BE2C (cell line): Measurements from ENCODE around the gene CD300LF. TPM values are rescaled to one million over a fixed set of nuclear protein-coding genes. Genes with fewer than 3 reads are reported as not detected.

Source experiments
- DNase-seq: peaks from one replicate; pipeline ENCODE4 v3.0.0-alpha.2; 2020
- H3K27me3 ChIP-seq: fragments of 250-450 bp; sonication (Bioruptor Pico); 2 replicates; pipeline ENCODE4 v1.5.1; 2020; ENCODE audit warnings: mild to moderate bottlenecking
- H3K36me3 ChIP-seq: fragments of 250-450 bp; sonication (Bioruptor Pico); 2 replicates; pipeline ENCODE4 v1.5.1; 2020; ENCODE audit warnings: mild to moderate bottlenecking
- H3K4me1 ChIP-seq: fragments of 250-450 bp; sonication (Bioruptor Pico); 2 replicates; pipeline ENCODE4 v1.5.1; 2020
- H3K4me3 ChIP-seq: 2 replicates; pipeline ENCODE4 v1.5.1; 2011; ENCODE audit warnings: low read depth, low read length
- H3K9me3 ChIP-seq: fragments of 250-450 bp; sonication (Bioruptor Pico); 2 replicates; pipeline ENCODE4 v1.5.1; 2020
- CTCF ChIP-seq: IDR thresholded peaks from 2 replicates; pipeline ENCODE4 v1.5.1; 2012; ENCODE audit warnings: mild to moderate bottlenecking, low read depth, low read length
- polyA plus RNA-seq: library from polyadenylated mRNA; unstranded; fragments of >200 nt; gene quantifications from one replicate; pipeline ENCODE4 v1.2.1, GENCODE V29; 2012; ENCODE audit warnings: low read depth, missing spikeins; ENCODE audit not compliant: insufficient read length, insufficient read depth

Gene CD300LF
- polyA plus RNA-seq = not detected

GRCh38 chr17:74712756-74713155 lies at the start of gene CD300LF:
TSS of gene CD300LF (minus strand) at chr17:74712923. CDS start at chr17:74712866, 57 bp downstream.
- H3K27me3 ChIP-seq = no peaks in the 10 kb centered on the region
- H3K4me1 ChIP-seq = no peaks in the 10 kb centered on the region
- no peaks in the 10 kb centered on the region for H3K9me3 ChIP-seq
- no peaks in the 10 kb centered on the region for H3K36me3 ChIP-seq
- no peak for TF ChIP-seq CTCF
- H3K4me3 ChIP-seq = no peak within 1 kb of the TSS
- DNase-seq = no peak

GRCh38 chr17:74761931-74762330 lies 49.2 kb upstream of the CD300LF start:
- H3K9me3 ChIP-seq = no peaks in the 10 kb centered on the region
- no peak for DNase-seq
- H3K27me3 ChIP-seq = no peaks in the 10 kb centered on the region
- no peak for TF ChIP-seq CTCF
- no peaks in the 10 kb centered on the region for H3K36me3 ChIP-seq
- H3K4me1 ChIP-seq = peaks cover 44% of the 10 kb centered on the region
- H3K4me3 ChIP-seq = no peak overlapping the region

- Histone ChIP-seq H3K4me3 (no peak overlapping the region), H3K4me1 (peaks cover 44% of the 10 kb centered on the region), H3K27me3 (no peaks in the 10 kb centered on the region), H3K9me3 (no peaks in the 10 kb centered on the region), H3K36me3 (no peaks in the 10 kb centered on the region)
- DNase-seq = no peak
- no peak for TF ChIP-seq CTCF
Measured at GRCh38 chr17:74761419-74761818, 48.7 kb upstream of the CD300LF start.

- H3K4me3 ChIP-seq = no peak overlapping the region
- H3K27me3 ChIP-seq = no peaks in the 10 kb centered on the region
- H3K36me3 ChIP-seq = no peaks in the 10 kb centered on the region
- TF ChIP-seq CTCF = no peak
- no peaks in the 10 kb centered on the region for H3K9me3 ChIP-seq
- peak; percentile 66 for DNase-seq
- peaks cover 44% of the 10 kb centered on the region for H3K4me1 ChIP-seq
Measured at GRCh38 chr17:74760404-74761105, 47.8 kb upstream of the CD300LF start.

GRCh38 chr17:74759941-74760340 lies 47.2 kb upstream of the CD300LF start:
- H3K36me3 ChIP-seq = no peaks in the 10 kb centered on the region
- no peak overlapping the region for H3K4me3 ChIP-seq
- no peak for TF ChIP-seq CTCF
- DNase-seq = no peak
- no peaks in the 10 kb centered on the region for H3K27me3 ChIP-seq
- no peaks in the 10 kb centered on the region for H3K9me3 ChIP-seq
- peaks cover 44% of the 10 kb centered on the region for H3K4me1 ChIP-seq

GRCh38 chr17:74759243-74759801 lies 46.6 kb upstream of the CD300LF start:
- no peak overlapping the region for H3K4me3 ChIP-seq
- TF ChIP-seq CTCF = peak; percentile 2; the same call in 1 of the 2 replicates
- DNase-seq = no peak

More at GRCh38 chr17:74759243-74759801, 46.6 kb upstream of the CD300LF start:
- Histone ChIP-seq H3K36me3 (no peaks in the 10 kb centered on the region), H3K27me3 (no peaks in the 10 kb centered on the region), H3K4me1 (peaks cover 44% of the 10 kb centered on the region), H3K9me3 (no peaks in the 10 kb centered on the region)
